DND-41 (cell line): ENCODE results near the gene LSM14A.

Source experiments
- ATAC-seq: fragments of 200-7000 bp; cut with Tn5 transposase; 3 replicates; pipeline ENCODE4 v1.9.1; 2021; ENCODE audit warnings: low read depth; ENCODE audit not compliant: insufficient read depth
- DNase-seq: peaks from one replicate; pipeline ENCODE4 v3.0.0-alpha.2; 2020
- H2AFZ ChIP-seq: 2 replicates; pipeline ENCODE4 v1.6.0; 2012; ENCODE audit warnings: low read depth, low read length
- H3K27ac ChIP-seq: 2 replicates; pipeline ENCODE4 v1.5.1; 2012; ENCODE audit warnings: low read length, inconsistent platforms
- H3K27me3 ChIP-seq: fragments of 200-600 bp; sonication (generic); 2 replicates; pipeline ENCODE4 v1.6.0; 2012; ENCODE audit warnings: low read length, mild to moderate bottlenecking, inconsistent platforms; ENCODE audit not compliant: insufficient read depth, poor library complexity
- H3K36me3 ChIP-seq: 2 replicates; pipeline ENCODE4 v1.5.1; 2012; ENCODE audit warnings: low read length, inconsistent platforms; ENCODE audit not compliant: insufficient read depth
- H3K4me1 ChIP-seq: 2 replicates; pipeline ENCODE4 v1.5.1; 2012; ENCODE audit warnings: mild to moderate bottlenecking, low read length; ENCODE audit not compliant: insufficient read depth
- H3K4me2 ChIP-seq: 2 replicates; pipeline ENCODE4 v1.6.0; 2012; ENCODE audit warnings: mild to moderate bottlenecking, moderate library complexity, low read length, inconsistent platforms; ENCODE audit not compliant: insufficient read depth
- H3K4me3 ChIP-seq, 2 experiments: fragments of 200-600 bp in 1 of 2; shearing (Covaris generic) in 1 of 2; 2 replicates each; pipeline ENCODE4 v1.5.1; 2012 to 2016; ENCODE audit warnings: inconsistent platforms in 2 of 2, low read length in 2 of 2, mild to moderate bottlenecking in 2 of 2, low read depth in 1 of 2, moderate library complexity in 1 of 2
- H3K79me2 ChIP-seq: 2 replicates; pipeline ENCODE4 v1.6.0; 2012; ENCODE audit warnings: low read length, inconsistent platforms; ENCODE audit not compliant: insufficient read depth
- H3K9ac ChIP-seq: 2 replicates; pipeline ENCODE4 v1.6.0; 2012; ENCODE audit warnings: low read depth, mild to moderate bottlenecking, inconsistent platforms, low read length, moderate library complexity
- H3K9me3 ChIP-seq: 2 replicates; pipeline ENCODE4 v1.5.1; 2012; ENCODE audit warnings: low read length, moderate library complexity, mild to moderate bottlenecking, inconsistent platforms; ENCODE audit not compliant: insufficient read depth, severe bottlenecking
- H4K20me1 ChIP-seq: 2 replicates; pipeline ENCODE4 v1.6.0; 2012; ENCODE audit warnings: low read length; ENCODE audit not compliant: insufficient read depth
- CTCF ChIP-seq: IDR thresholded peaks from 2 replicates; pipeline ENCODE4 v1.5.1; 2012; ENCODE audit warnings: borderline replicate concordance, low read length, moderate library complexity, mild to moderate bottlenecking; ENCODE audit not compliant: poor library complexity, severe bottlenecking; ENCODE audit errors: extremely low read depth
- EZH2 ChIP-seq: IDR thresholded peaks from 3 replicates; pipeline ENCODE4 v1.6.1; 2012; ENCODE audit warnings: borderline replicate concordance, low read depth, mild to moderate bottlenecking, moderate library complexity, low read length, inconsistent platforms; ENCODE audit not compliant: severe bottlenecking

The LSM14A gene

GRCh38 chr19:34208291-34208884 lies 36.1 kb downstream of the LSM14A start:
- DNase-seq: no peak
- Histone ChIP-seq H3K4me1 (no peaks in the 10 kb centered on the region), H3K4me2 (no peak overlapping the region), H3K9me3 (no peaks in the 10 kb centered on the region), H4K20me1 (peaks cover 16% of the 10 kb centered on the region), H3K36me3 (peaks cover 79% of the 10 kb centered on the region), H3K9ac (no peak overlapping the region), H3K79me2 (no peaks in the 10 kb centered on the region; the same call in 1 of the 2 replicates), H3K4me3 (no peak overlapping the region), H3K27me3 (no peaks in the 10 kb centered on the region), H2AFZ (no peak overlapping the region), H3K27ac (no peak overlapping the region)
- no peak for ATAC-seq
- no peak for TF ChIP-seq EZH2
- no peak for TF ChIP-seq CTCF

- Histone ChIP-seq H4K20me1 (peaks cover 22% of the 10 kb centered on the region), H3K4me1 (no peaks in the 10 kb centered on the region), H3K79me2 (no peaks in the 10 kb centered on the region; the same call in 1 of the 2 replicates), H3K27ac (no peak overlapping the region), H3K4me2 (no peak overlapping the region), H2AFZ (no peak overlapping the region), H3K9ac (no peak overlapping the region), H3K27me3 (no peaks in the 10 kb centered on the region), H3K9me3 (no peaks in the 10 kb centered on the region), H3K4me3 (no peak overlapping the region), H3K36me3 (peaks cover 83% of the 10 kb centered on the region)
- ATAC-seq: no peak
- DNase-seq: no peak
- no peak for TF ChIP-seq CTCF
- no peak for TF ChIP-seq EZH2
These were observed 37.4 kb downstream of the LSM14A start for GRCh38 chr19:34209726-34210125.

GRCh38 chr19:34213283-34213682 lies 41.0 kb downstream of the LSM14A start:
- H3K4me1 ChIP-seq: peaks cover 12% of the 10 kb centered on the region
- ATAC-seq (no peak), DNase-seq (no peak)
- H3K79me2 ChIP-seq: no peaks in the 10 kb centered on the region; the same call in 1 of the 2 replicates
- no peaks in the 10 kb centered on the region for H3K27me3 ChIP-seq
- no peak overlapping the region for H3K27ac ChIP-seq
- TF ChIP-seq CTCF: no peak
- no peak for TF ChIP-seq EZH2
- H4K20me1 ChIP-seq: peaks cover 41% of the 10 kb centered on the region
- no peak overlapping the region for H2AFZ ChIP-seq
- no peaks in the 10 kb centered on the region for H3K9me3 ChIP-seq
- no peak overlapping the region for H3K4me2 ChIP-seq
- no peak overlapping the region for H3K9ac ChIP-seq
- H3K36me3 ChIP-seq: peaks cover 78% of the 10 kb centered on the region
- no peak overlapping the region for H3K4me3 ChIP-seq
